Measurements from ENCODE around the gene TNRC18. TPM values are rescaled to one million over a fixed set of nuclear protein-coding genes. Genes with fewer than 3 reads are reported as not detected.

Gene TNRC18
- polyA plus RNA-seq, 3 donors, result 105 to 143 (median 134) TPM

- no peak for DNase-seq (ENCODE audit: extremely low read depth in 1 of 11, low read depth in 9 of 11, low spot score in 4 of 11)
Measured at GRCh38 chr7:5452937-5453540, 29.4 kb upstream of the TNRC18 start.

GRCh38 chr7:5452470-5452899, 28.9 kb upstream of the TNRC18 start:
- no peak for DNase-seq (ENCODE audit: extremely low read depth in 1 of 11, low read depth in 9 of 11, low spot score in 4 of 11)

DNA sequence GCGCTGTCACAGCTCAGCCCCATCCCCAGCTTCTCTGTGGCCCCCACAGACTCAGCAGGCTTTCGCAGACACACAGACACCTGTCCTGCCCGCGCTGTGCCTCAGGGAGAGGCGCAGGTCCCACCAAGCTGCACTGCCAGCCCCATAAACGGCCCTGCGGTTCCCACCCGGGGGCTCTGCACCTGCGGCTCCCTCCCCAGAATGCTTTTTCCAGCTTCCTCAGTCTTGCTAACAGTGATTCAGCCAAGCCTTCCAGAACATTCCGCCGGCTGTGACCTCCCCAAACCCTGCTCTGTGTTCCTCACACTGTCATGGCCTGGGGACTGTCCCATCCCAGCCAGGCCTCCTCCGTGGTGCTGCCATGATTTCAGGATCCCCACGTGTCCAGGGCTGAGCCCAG, 27.8 kb upstream of the TNRC18 start:
- DNase-seq (ENCODE audit: extremely low read depth in 1 of 11, low read depth in 9 of 11, low spot score in 4 of 11), result no peak

- peak in 6 of 11 donors; percentile 53 to 67 (median 57) for DNase-seq (ENCODE audit: extremely low read depth in 1 of 11, low read depth in 9 of 11, low spot score in 4 of 11)
Measured at GRCh38 chr7:5450549-5451327, 27.1 kb upstream of the TNRC18 start.

GRCh38 chr7:5448378-5449037, 24.9 kb upstream of the TNRC18 start:
- no peak for DNase-seq (ENCODE audit: extremely low read depth in 1 of 11, low read depth in 9 of 11, low spot score in 4 of 11)

DNA sequence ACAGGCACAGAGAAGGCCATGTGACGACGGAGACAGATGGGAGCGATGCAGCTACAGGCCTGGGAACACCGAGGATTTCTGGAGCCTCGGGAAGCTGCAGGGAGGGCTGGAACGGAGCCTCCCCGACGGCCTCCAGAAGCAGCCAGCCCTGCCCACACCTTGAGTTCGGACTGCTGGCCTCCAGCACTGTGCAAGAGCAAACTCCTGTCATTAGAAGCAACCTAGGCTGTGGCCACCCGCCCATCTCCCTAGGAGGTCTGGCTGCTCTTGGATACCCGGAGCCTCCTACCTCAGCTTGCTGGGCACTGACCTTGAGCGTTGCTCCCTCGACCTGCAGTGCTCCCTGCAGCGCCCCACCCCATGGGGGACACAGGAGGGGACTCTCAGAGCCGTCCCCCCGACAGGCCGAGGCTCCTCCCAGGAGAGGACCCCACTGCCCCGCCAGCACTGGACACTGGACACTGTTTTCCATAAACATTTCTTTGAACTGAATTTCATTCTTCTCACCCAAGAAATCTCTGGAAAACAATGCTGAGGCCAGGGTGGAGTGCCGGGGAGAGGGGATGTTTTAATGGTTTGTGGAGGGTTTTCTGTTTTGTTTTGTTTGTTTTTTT, 22.5 kb upstream of the TNRC18 start:
- DNase-seq (ENCODE audit: extremely low read depth in 1 of 11, low read depth in 9 of 11, low spot score in 4 of 11), result no peak

DNA sequence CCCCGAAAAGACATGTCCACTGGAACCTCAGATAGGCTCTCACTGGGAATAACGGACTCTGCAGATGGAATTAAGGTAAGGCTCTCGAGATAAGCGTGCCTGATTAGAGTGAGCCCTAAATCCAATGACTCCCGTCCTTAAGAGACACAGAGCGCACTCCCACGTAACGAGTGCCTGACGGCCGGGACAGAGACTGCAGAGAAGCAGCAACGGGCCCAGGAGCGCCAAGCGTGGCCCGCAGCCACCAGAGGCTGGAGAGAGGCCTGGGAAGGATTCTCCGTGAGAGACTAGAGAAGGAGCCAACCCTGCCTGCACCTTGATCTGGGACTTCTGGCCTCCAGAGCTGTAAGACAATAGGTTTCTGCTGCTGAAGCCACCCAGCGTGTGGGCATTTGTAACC, 20.0 kb upstream of the TNRC18 start:
- no peak for DNase-seq (ENCODE audit: extremely low read depth in 1 of 11, low read depth in 9 of 11, low spot score in 4 of 11)

- DNase-seq (ENCODE audit: extremely low read depth in 1 of 11, low read depth in 9 of 11, low spot score in 4 of 11), result no peak
Measured at GRCh38 chr7:5442757-5443305, 19.2 kb upstream of the TNRC18 start.

DNA sequence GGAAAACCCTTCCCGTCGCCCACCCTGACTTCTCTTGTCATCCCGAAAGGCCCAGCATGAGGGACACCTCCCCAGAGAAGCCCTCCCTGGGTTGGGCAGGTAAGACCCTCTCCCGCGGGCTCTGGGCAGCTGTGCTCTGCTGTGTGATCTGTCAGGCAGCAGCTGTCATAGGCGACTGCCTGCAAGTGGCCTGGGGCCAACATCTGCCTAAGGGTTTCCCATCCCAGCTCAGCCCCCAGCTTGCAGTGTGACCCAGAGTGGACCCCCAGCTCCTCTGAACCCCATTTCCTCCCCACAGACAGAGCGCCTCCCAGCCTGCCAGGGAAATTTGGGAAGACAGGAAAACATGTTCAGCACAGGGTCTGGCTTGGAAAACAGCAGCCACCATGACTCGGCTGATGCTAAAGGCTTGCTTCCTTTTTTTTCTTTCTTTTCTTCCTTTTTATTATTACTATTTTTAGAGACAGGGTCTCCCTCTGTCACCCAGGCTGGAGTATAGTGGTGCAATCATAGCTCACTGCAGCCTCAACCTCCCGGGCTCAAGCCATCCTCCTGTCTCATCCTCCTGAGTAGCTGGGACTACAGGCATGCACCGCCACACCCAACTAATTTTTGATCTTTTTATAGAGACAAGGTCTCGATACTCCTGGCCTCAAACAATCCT, 18.3 kb upstream of the TNRC18 start:
- no peak for DNase-seq (ENCODE audit: extremely low read depth in 1 of 11, low read depth in 9 of 11, low spot score in 4 of 11)

DNA sequence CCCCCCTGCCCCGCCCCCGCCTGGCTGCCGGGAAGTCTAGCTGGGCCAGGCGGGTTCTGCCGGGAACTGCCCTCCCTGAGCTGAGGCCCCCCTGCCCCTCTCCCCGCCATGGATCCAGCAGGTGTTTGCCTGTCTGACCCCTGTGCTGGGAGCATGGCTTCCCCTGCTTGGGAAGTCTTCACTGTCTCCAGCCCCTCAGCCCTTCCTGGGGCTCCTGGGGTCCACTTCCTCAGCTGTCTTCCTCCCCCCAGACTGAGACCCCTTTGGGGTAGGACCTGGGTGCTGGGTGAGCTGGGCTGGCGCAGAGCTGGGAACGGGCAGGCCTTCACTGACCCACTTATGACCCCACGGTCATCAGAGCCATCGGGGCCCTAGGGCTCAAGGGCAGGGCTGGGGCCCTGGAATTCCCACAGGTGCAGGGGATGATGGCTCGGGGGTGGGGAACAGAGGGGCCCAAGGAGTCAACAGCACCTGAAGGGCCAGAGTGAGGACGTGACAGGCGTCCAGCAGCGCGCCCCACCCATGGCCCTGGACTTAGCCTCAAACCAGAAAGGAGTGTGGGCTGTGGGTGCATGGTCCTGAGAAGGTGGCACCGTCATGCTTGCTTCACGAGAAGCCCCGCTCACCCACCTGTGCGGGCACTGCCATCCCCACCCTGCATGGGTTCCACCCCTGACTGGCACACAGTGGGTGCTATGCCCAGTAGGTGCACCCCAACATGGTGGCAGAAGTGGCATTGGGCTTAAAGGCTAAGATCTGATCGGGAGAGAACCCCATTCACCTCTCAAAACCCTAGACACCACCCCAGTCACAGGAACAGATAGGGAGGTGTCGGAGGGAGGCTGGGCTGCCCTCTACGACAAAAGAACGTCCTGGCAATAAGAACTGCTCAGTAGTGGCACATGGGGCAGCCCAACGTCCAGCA, 16.2 kb upstream of the TNRC18 start:
- no peak for DNase-seq (ENCODE audit: extremely low read depth in 1 of 11, low read depth in 9 of 11, low spot score in 4 of 11)

DNA sequence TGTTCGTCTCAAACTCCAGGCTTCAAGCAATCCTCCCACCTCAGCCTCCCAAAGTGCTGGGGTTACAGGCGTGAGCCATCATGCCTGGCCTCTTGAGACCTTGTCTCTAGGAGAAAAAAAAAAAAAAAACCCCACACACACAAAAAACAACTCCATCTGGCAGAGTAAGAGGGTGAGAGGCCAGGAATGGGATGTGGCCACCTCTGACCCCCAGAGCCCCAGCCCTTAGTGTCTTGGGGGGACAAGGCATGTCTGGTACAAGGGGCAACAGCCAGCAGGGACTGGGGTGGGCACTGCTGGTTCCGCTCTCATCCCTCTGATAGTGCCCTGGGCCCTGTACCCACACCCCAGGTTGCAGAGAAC, 15.6 kb upstream of the TNRC18 start:
- DNase-seq (ENCODE audit: extremely low read depth in 1 of 11, low read depth in 9 of 11, low spot score in 4 of 11), result no peak

GRCh38 chr7:5437987-5438386, 14.4 kb upstream of the TNRC18 start:
- DNase-seq (ENCODE audit: extremely low read depth in 1 of 11, low read depth in 9 of 11, low spot score in 4 of 11), result no peak

- DNase-seq (ENCODE audit: extremely low read depth in 1 of 11, low read depth in 9 of 11, low spot score in 4 of 11), result no peak
Measured at GRCh38 chr7:5437348-5437892, 13.8 kb upstream of the TNRC18 start.

- DNase-seq (ENCODE audit: extremely low read depth in 1 of 11, low read depth in 9 of 11, low spot score in 4 of 11), result no peak
Measured at GRCh38 chr7:5436003-5436678, 12.5 kb upstream of the TNRC18 start.

GRCh38 chr7:5435291-5436002, 11.8 kb upstream of the TNRC18 start:
- no peak for DNase-seq (ENCODE audit: extremely low read depth in 1 of 11, low read depth in 9 of 11, low spot score in 4 of 11)

DNA sequence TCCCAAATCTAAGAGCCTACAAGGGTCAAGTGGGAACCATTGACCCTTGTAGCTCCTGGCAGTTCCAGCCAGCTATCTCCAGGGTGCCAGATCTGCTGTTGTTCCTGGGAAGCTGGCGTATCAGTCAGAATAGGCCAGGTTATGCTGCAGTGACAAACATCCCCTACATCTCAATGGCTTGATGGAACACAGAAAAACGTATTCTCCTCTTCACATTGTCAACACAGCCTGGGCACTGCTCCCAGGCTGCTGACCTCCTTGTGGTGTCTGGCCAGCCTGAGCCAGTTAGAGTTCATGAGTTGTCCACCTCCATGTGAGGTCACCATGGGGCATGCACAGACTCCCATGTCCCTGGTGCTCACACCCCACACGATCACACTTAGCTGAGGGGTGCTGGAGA, 9.5 kb upstream of the TNRC18 start:
- DNase-seq (ENCODE audit: extremely low read depth in 1 of 11, low read depth in 9 of 11, low spot score in 4 of 11), result no peak

GRCh38 chr7:5432691-5433090, 9.1 kb upstream of the TNRC18 start:
- no peak for DNase-seq (ENCODE audit: extremely low read depth in 1 of 11, low read depth in 9 of 11, low spot score in 4 of 11)
